Measurements from ENCODE around the gene IL17F.

- TF ChIP-seq CTCF (IDR thresholded peaks at IDR 0.05) (peak; percentile 32 to 94 (median 82)), POLR2A (IDR thresholded peaks at IDR 0.05) (no peak)
These were observed 19.6 kb upstream of the IL17F start for GRCh38 chr6:52263709-52264540.

All from Peyer's patch (tissue), 4 donors.